ENCODE data around the gene MYO18A. TPM values are rescaled to one million over a fixed set of nuclear protein-coding genes. Genes with fewer than 3 reads are reported as not detected.
"Not testable (repeated sequence)": the region's sequence is repeated elsewhere in the genome, so short reads cannot be mapped to it uniquely, and the experiment has no call there.

Gene MYO18A
- polyA plus RNA-seq, 1 donor, result 46.2 TPM

GRCh38 chr17:29178750-29179231 is 1.4 kb downstream of the MYO18A start:
- Histone ChIP-seq H3K9me3 (ENCODE audit: control insufficient read depth, low read depth, low read length) (no peaks in the 10 kb centered on the region), H3K4me1 (ENCODE audit: control insufficient read depth, insufficient read depth, low read length) (peaks cover 31% of the 10 kb centered on the region), H3K4me3 (ENCODE audit: low read length) (peak overlapping the region; percentile 71), H3K27ac (ENCODE audit: low read length) (peak overlapping the region; percentile 100), H3K27me3 (ENCODE audit: control insufficient read depth, insufficient read depth, low read length) (no peaks in the 10 kb centered on the region), H3K36me3 (ENCODE audit: control insufficient read depth, insufficient read depth, low read length) (no peaks in the 10 kb centered on the region)
- DNase-seq, result peak; percentile 67 to 87
- no CpG with 5 or more reads among the region's 8 CpGs for WGBS (ENCODE audit: insufficient coverage, low lambda C conversion rate)

- no peaks in the 10 kb centered on the region for H3K36me3 ChIP-seq (ENCODE audit: control insufficient read depth, insufficient read depth, low read length)
- no CpG with 5 or more reads among the region's 4 CpGs for WGBS (ENCODE audit: insufficient coverage, low lambda C conversion rate)
- peak overlapping the region; percentile 54 for H3K4me3 ChIP-seq (ENCODE audit: low read length)
- no peaks in the 10 kb centered on the region for H3K27me3 ChIP-seq (ENCODE audit: control insufficient read depth, insufficient read depth, low read length)
- H3K27ac ChIP-seq (ENCODE audit: low read length), result peak overlapping the region; percentile 100
- H3K4me1 ChIP-seq (ENCODE audit: control insufficient read depth, insufficient read depth, low read length), result peaks cover 31% of the 10 kb centered on the region
- DNase-seq, result peak in 1 of 2 donors; percentile 83
- H3K9me3 ChIP-seq (ENCODE audit: control insufficient read depth, low read depth, low read length), result no peaks in the 10 kb centered on the region
Measured at GRCh38 chr17:29177871-29178749, 2.1 kb downstream of the MYO18A start.

- Histone ChIP-seq H3K36me3 (ENCODE audit: control insufficient read depth, insufficient read depth, low read length) (no peaks in the 10 kb centered on the region), H3K4me1 (ENCODE audit: control insufficient read depth, insufficient read depth, low read length) (peaks cover 31% of the 10 kb centered on the region), H3K27me3 (ENCODE audit: control insufficient read depth, insufficient read depth, low read length) (no peaks in the 10 kb centered on the region), H3K27ac (ENCODE audit: low read length) (peak overlapping the region; percentile 100), H3K9me3 (ENCODE audit: control insufficient read depth, low read depth, low read length) (no peaks in the 10 kb centered on the region), H3K4me3 (ENCODE audit: low read length) (peak overlapping the region; percentile 54)
- WGBS (ENCODE audit: insufficient coverage, low lambda C conversion rate), result no CpG with 5 or more reads among the region's 3 CpGs
- no peak for DNase-seq
Measured at GRCh38 chr17:29177541-29177870, 2.7 kb downstream of the MYO18A start.

GRCh38 chr17:29176558-29177351 is 3.4 kb downstream of the MYO18A start:
- H3K27ac ChIP-seq (ENCODE audit: low read length), result peak overlapping the region; percentile 100
- peaks cover 31% of the 10 kb centered on the region for H3K4me1 ChIP-seq (ENCODE audit: control insufficient read depth, insufficient read depth, low read length)
- no peaks in the 10 kb centered on the region for H3K36me3 ChIP-seq (ENCODE audit: control insufficient read depth, insufficient read depth, low read length)
- no peaks in the 10 kb centered on the region for H3K27me3 ChIP-seq (ENCODE audit: control insufficient read depth, insufficient read depth, low read length)
- peak overlapping the region; percentile 54 for H3K4me3 ChIP-seq (ENCODE audit: low read length)
- no CpG with 5 or more reads among the region's 51 CpGs for WGBS (ENCODE audit: insufficient coverage, low lambda C conversion rate)
- peak; percentile 84 to 94 for DNase-seq
- no peaks in the 10 kb centered on the region for H3K9me3 ChIP-seq (ENCODE audit: control insufficient read depth, low read depth, low read length)

GRCh38 chr17:29175349-29175748 is 4.8 kb downstream of the MYO18A start:
- DNase-seq, result no peak
- no peaks in the 10 kb centered on the region for H3K9me3 ChIP-seq (ENCODE audit: control insufficient read depth, low read depth, low read length)
- H3K4me3 ChIP-seq (ENCODE audit: low read length), result no peak overlapping the region
- H3K27me3 ChIP-seq (ENCODE audit: control insufficient read depth, insufficient read depth, low read length), result no peaks in the 10 kb centered on the region
- no peaks in the 10 kb centered on the region for H3K36me3 ChIP-seq (ENCODE audit: control insufficient read depth, insufficient read depth, low read length)
- 100% methylated on average over 1 of the region's 6 CpGs for WGBS (ENCODE audit: insufficient coverage, low lambda C conversion rate)
- no peak overlapping the region for H3K27ac ChIP-seq (ENCODE audit: low read length)
- peaks cover 30% of the 10 kb centered on the region for H3K4me1 ChIP-seq (ENCODE audit: control insufficient read depth, insufficient read depth, low read length)

- H3K36me3 ChIP-seq (ENCODE audit: control insufficient read depth, insufficient read depth, low read length), result peaks cover 3% of the 10 kb centered on the region
- H3K27me3 ChIP-seq (ENCODE audit: control insufficient read depth, insufficient read depth, low read length), result no peaks in the 10 kb centered on the region
- WGBS (ENCODE audit: insufficient coverage, low lambda C conversion rate), result no CpG with 5 or more reads among the region's 1 CpG
- peaks cover 25% of the 10 kb centered on the region for H3K4me1 ChIP-seq (ENCODE audit: control insufficient read depth, insufficient read depth, low read length)
- no peak overlapping the region for H3K4me3 ChIP-seq (ENCODE audit: low read length)
- no peak overlapping the region for H3K27ac ChIP-seq (ENCODE audit: low read length)
- H3K9me3 ChIP-seq (ENCODE audit: control insufficient read depth, low read depth, low read length), result no peaks in the 10 kb centered on the region
- no peak for DNase-seq
Measured at GRCh38 chr17:29172589-29172988, 7.6 kb downstream of the MYO18A start.

- H3K27ac ChIP-seq (ENCODE audit: low read length), result peak overlapping the region; percentile 39
- peaks cover 14% of the 10 kb centered on the region for H3K36me3 ChIP-seq (ENCODE audit: control insufficient read depth, insufficient read depth, low read length)
- 100% methylated on average over 1 of the region's 3 CpGs for WGBS (ENCODE audit: insufficient coverage, low lambda C conversion rate)
- H3K9me3 ChIP-seq (ENCODE audit: control insufficient read depth, low read depth, low read length), result no peaks in the 10 kb centered on the region
- no peak for DNase-seq
- no peaks in the 10 kb centered on the region for H3K27me3 ChIP-seq (ENCODE audit: control insufficient read depth, insufficient read depth, low read length)
- peaks cover 14% of the 10 kb centered on the region for H3K4me1 ChIP-seq (ENCODE audit: control insufficient read depth, insufficient read depth, low read length)
- H3K4me3 ChIP-seq (ENCODE audit: low read length), result no peak overlapping the region
Measured at GRCh38 chr17:29170682-29171081, 9.5 kb downstream of the MYO18A start.

- H3K27me3 ChIP-seq (ENCODE audit: control insufficient read depth, insufficient read depth, low read length), result no peaks in the 10 kb centered on the region
- peaks cover 14% of the 10 kb centered on the region for H3K4me1 ChIP-seq (ENCODE audit: control insufficient read depth, insufficient read depth, low read length)
- H3K4me3 ChIP-seq (ENCODE audit: low read length), result no peak overlapping the region
- H3K27ac ChIP-seq (ENCODE audit: low read length), result peak overlapping the region; percentile 53
- peaks cover 19% of the 10 kb centered on the region for H3K36me3 ChIP-seq (ENCODE audit: control insufficient read depth, insufficient read depth, low read length)
- 10% methylated on average over 2 of the region's 9 CpGs for WGBS (ENCODE audit: insufficient coverage, low lambda C conversion rate)
- peak; percentile 67 to 82 for DNase-seq
- H3K9me3 ChIP-seq (ENCODE audit: control insufficient read depth, low read depth, low read length), result no peaks in the 10 kb centered on the region
Measured at GRCh38 chr17:29169806-29170591, 10.2 kb downstream of the MYO18A start.

GRCh38 chr17:29168759-29169126 is 11.5 kb downstream of the MYO18A start:
- not testable (repeated sequence) for H3K9me3 ChIP-seq (ENCODE audit: control insufficient read depth, low read depth, low read length); DNase-seq; H3K4me3 ChIP-seq (ENCODE audit: low read length); H3K27ac ChIP-seq (ENCODE audit: low read length); H3K27me3 ChIP-seq (ENCODE audit: control insufficient read depth, insufficient read depth, low read length)
- WGBS (ENCODE audit: insufficient coverage, low lambda C conversion rate), result no CpG with 5 or more reads among the region's 8 CpGs
- peaks cover 24% of the 10 kb centered on the region for H3K36me3 ChIP-seq (ENCODE audit: control insufficient read depth, insufficient read depth, low read length)
- peaks cover 14% of the 10 kb centered on the region for H3K4me1 ChIP-seq (ENCODE audit: control insufficient read depth, insufficient read depth, low read length)

All from large intestine (tissue), 3 donors.